Transverse colon (tissue), 3 donors: ENCODE measurements around the gene HPN.

Experiments
- EP300 ChIP-seq: sonication (generic); formaldehyde crosslinking; IDR thresholded peaks from one replicate; pipeline ENCODE4 v1.6.1; 2017; ENCODE audit warnings: antibody characterized with exemption, low read depth
- TF ChIP-seq, protein P1 (sequence below), 5 experiments: fragments of 200-600 bp in 3 of 5; fragments of 450-650 bp in 2 of 5; sonication (generic) in 3 of 5; IDR thresholded peaks; 1 replicate in 2 of 5; 2 replicates in 3 of 5; pipeline ENCODE4 v1.5.1; 2016 to 2017; ENCODE audit warnings: antibody characterized with exemption in 5 of 5, inconsistent platforms in 3 of 5, mild to moderate bottlenecking in 2 of 5, moderate library complexity in 1 of 5

DNA sequence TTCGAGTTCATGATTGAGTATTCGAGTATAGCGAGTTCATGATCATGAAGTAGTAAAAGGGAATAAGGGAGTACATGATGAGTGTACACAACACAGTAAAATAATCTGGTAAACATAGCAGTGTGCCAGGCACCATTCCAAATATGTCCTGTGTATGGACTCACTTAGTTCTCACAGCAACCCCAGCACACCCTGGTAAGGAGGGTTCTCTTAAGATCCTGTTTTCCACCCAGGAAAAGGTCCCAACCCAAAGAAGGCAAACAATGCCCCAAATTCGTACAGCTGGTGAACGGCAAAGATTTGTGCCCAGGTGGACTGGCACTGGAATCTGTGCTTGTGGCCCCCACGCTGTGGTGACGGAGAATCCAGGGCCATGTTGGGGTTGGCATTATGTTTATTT is 21.4 kb downstream of the HPN start:
- no peak for TF ChIP-seq EP300
- TF ChIP-seq, protein P1, sequence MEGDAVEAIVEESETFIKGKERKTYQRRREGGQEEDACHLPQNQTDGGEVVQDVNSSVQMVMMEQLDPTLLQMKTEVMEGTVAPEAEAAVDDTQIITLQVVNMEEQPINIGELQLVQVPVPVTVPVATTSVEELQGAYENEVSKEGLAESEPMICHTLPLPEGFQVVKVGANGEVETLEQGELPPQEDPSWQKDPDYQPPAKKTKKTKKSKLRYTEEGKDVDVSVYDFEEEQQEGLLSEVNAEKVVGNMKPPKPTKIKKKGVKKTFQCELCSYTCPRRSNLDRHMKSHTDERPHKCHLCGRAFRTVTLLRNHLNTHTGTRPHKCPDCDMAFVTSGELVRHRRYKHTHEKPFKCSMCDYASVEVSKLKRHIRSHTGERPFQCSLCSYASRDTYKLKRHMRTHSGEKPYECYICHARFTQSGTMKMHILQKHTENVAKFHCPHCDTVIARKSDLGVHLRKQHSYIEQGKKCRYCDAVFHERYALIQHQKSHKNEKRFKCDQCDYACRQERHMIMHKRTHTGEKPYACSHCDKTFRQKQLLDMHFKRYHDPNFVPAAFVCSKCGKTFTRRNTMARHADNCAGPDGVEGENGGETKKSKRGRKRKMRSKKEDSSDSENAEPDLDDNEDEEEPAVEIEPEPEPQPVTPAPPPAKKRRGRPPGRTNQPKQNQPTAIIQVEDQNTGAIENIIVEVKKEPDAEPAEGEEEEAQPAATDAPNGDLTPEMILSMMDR (IDR thresholded peaks at IDR 0.05), result no peak
